ENCODE data around the gene NR5A1. TPM values are rescaled to one million over a fixed set of nuclear protein-coding genes. Genes with fewer than 3 reads are reported as not detected.

NR5A1 gene
- total RNA-seq, 2 donors from 2014 or later: 0.82 TPM; not detected in 1

DNA sequence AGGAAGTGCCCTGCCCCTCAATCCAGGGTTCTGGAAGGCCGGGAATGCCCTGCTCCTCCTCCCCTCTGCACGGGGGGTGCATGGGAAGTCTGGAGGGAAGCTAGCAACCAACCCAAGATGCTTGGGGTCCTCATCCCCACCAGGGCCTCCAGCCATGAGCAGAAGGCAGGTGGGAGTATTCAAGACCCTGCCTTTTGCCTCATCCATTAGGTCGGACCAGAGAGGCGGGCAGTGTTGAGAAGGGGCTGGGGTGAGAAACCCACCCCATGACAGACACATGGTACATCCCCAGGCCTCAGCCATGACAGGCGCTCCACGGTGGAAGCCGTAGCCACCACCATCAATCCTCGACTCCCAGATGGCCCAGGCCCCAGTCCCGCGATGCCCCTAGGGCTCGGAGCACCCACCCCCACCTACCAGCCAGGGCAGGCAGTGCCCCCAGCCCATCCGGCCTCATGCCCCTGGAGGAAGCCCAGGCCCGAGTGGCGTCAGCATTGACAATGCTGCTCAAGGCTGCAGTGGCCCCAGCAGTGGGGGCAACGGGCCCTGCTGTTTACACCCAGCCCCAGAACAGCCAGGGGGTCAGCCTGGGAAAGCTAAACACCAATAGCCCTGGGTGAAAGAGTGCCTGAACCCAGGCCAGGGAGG, 8.6 kb downstream of the NR5A1 start:
- no peaks in the 10 kb centered on the region for H3K9me3 ChIP-seq
- no peak for DNase-seq
- no peaks in the 10 kb centered on the region for H3K36me3 ChIP-seq
- H3K27me3 ChIP-seq: peaks cover 23% of the 10 kb centered on the region
- intact Hi-C loops (cut with DNase I): no loop called here
- no peaks in the 10 kb centered on the region for H3K4me1 ChIP-seq
- H3K9ac ChIP-seq (ENCODE audit: low read depth in 2 of 2, low read length in 2 of 2): no peak overlapping the region
- H3K4me3 ChIP-seq: no peak overlapping the region
- TF ChIP-seq, protein P1, sequence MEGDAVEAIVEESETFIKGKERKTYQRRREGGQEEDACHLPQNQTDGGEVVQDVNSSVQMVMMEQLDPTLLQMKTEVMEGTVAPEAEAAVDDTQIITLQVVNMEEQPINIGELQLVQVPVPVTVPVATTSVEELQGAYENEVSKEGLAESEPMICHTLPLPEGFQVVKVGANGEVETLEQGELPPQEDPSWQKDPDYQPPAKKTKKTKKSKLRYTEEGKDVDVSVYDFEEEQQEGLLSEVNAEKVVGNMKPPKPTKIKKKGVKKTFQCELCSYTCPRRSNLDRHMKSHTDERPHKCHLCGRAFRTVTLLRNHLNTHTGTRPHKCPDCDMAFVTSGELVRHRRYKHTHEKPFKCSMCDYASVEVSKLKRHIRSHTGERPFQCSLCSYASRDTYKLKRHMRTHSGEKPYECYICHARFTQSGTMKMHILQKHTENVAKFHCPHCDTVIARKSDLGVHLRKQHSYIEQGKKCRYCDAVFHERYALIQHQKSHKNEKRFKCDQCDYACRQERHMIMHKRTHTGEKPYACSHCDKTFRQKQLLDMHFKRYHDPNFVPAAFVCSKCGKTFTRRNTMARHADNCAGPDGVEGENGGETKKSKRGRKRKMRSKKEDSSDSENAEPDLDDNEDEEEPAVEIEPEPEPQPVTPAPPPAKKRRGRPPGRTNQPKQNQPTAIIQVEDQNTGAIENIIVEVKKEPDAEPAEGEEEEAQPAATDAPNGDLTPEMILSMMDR (IDR thresholded peaks at IDR 0.05): no peak
- no peak overlapping the region for H3K27ac ChIP-seq

- intact Hi-C loops (cut with DNase I): no loop called here
- peaks cover 17% of the 10 kb centered on the region for H3K27me3 ChIP-seq
- no peak for DNase-seq
- H3K9me3 ChIP-seq: no peaks in the 10 kb centered on the region
- no peak overlapping the region for H3K4me3 ChIP-seq
- no peaks in the 10 kb centered on the region for H3K4me1 ChIP-seq
- TF ChIP-seq, protein P1 (IDR thresholded peaks at IDR 0.05): no peak
- no peak overlapping the region for H3K9ac ChIP-seq (ENCODE audit: low read depth in 2 of 2, low read length in 2 of 2)
- H3K36me3 ChIP-seq: no peaks in the 10 kb centered on the region
- no peak overlapping the region for H3K27ac ChIP-seq
Observed at GRCh38 chr9:124498040-124498439, 9.2 kb downstream of the NR5A1 start.

- Histone ChIP-seq H3K36me3 (no peaks in the 10 kb centered on the region), H3K27ac (no peak overlapping the region), H3K9ac (ENCODE audit: low read depth in 2 of 2, low read length in 2 of 2) (no peak overlapping the region), H3K27me3 (peaks cover 11% of the 10 kb centered on the region), H3K9me3 (no peaks in the 10 kb centered on the region), H3K4me1 (no peaks in the 10 kb centered on the region), H3K4me3 (no peak overlapping the region)
- DNase-seq: no peak
- TF ChIP-seq, protein P1 (IDR thresholded peaks at IDR 0.05): no peak
- intact Hi-C loops (cut with DNase I): no loop called here
Observed at GRCh38 chr9:124497441-124497840, 9.8 kb downstream of the NR5A1 start.

GRCh38 chr9:124496463-124496862, 10.7 kb downstream of the NR5A1 start:
- Histone ChIP-seq H3K27me3 (peaks cover 2% of the 10 kb centered on the region), H3K9ac (ENCODE audit: low read depth in 2 of 2, low read length in 2 of 2) (no peak overlapping the region), H3K36me3 (no peaks in the 10 kb centered on the region), H3K9me3 (no peaks in the 10 kb centered on the region), H3K4me1 (no peaks in the 10 kb centered on the region), H3K4me3 (no peak overlapping the region), H3K27ac (no peak overlapping the region)
- TF ChIP-seq, protein P1 (IDR thresholded peaks at IDR 0.05): no peak
- intact Hi-C loops (cut with DNase I): no loop called here
- DNase-seq: no peak

- no peak overlapping the region for H3K4me3 ChIP-seq
- no peak overlapping the region for H3K27ac ChIP-seq
- no peak for DNase-seq
- no peaks in the 10 kb centered on the region for H3K9me3 ChIP-seq
- no peaks in the 10 kb centered on the region for H3K4me1 ChIP-seq
- no peak overlapping the region for H3K9ac ChIP-seq (ENCODE audit: low read depth in 2 of 2, low read length in 2 of 2)
- TF ChIP-seq, protein P1 (IDR thresholded peaks at IDR 0.05): no peak
- intact Hi-C loops (cut with DNase I): no loop called here
- H3K27me3 ChIP-seq: no peaks in the 10 kb centered on the region
- no peaks in the 10 kb centered on the region for H3K36me3 ChIP-seq
Observed at GRCh38 chr9:124496075-124496449, 11.1 kb downstream of the NR5A1 start.

Data from colonic mucosa (tissue), 4 donors.